H1 (cell line): ENCODE data around the gene GPC1. TPM values are rescaled to one million over a fixed set of nuclear protein-coding genes. Genes with fewer than 3 reads are reported as not detected.

Source experiments
- CBX5 ChIP-seq: fragments of 300-800, 300-1000 bp; sonication (generic); IDR thresholded peaks from 2 replicates; pipeline ENCODE4 v1.7.1; 2016; ENCODE audit warnings: antibody characterized with exemption, low read length, low read depth
- CTCF ChIP-seq, 3 experiments: IDR thresholded peaks; 1 replicate in 2 of 3; 2 replicates in 1 of 3; pipeline versions ENCODE4 v1.5.1 to v1.6.1; 2011; ENCODE audit warnings: low read length in 3 of 3, mild to moderate bottlenecking in 3 of 3, inconsistent platforms in 2 of 3, low read depth in 1 of 3, moderate library complexity in 1 of 3; ENCODE audit not compliant: insufficient read depth in 1 of 3; ENCODE audit errors: control extremely low read depth in 1 of 3
- POLR2AphosphoS5 ChIP-seq: IDR thresholded peaks from 2 replicates; pipeline ENCODE4 v1.6.1; 2011; ENCODE audit warnings: low read depth, low read length
- RAD21 ChIP-seq, 2 experiments: IDR thresholded peaks in 1 of 2; conservative IDR thresholded peaks in 1 of 2; 2 replicates each; pipeline ENCODE4 v1.6.1; 2011; ENCODE audit warnings: low read depth in 2 of 2, low read length in 2 of 2, improper control_type of control experiment in 1 of 2, inconsistent platforms in 1 of 2, mild to moderate bottlenecking in 1 of 2, moderate library complexity in 1 of 2
- polyA plus RNA-seq, 7 experiments: library from polyadenylated mRNA; depleted of rRNA in 3 of 7; stranded (reverse) in 5 of 7; unstranded in 2 of 7; fragments of >200 nt in 5 of 7; fragments of 200-250 nt in 2 of 7; gene quantifications; 1 replicate in 5 of 7; 2 replicates in 1 of 7; 4 replicates in 1 of 7; pipeline versions ENCODE4 v1.2.1 to v1.2.3, GENCODE V29; 2011 to 2013; ENCODE audit warnings: missing spikeins in 2 of 7, mixed read lengths in 2 of 7
- total RNA-seq: library from RNA; stranded (reverse); fragmentation: NEBNext Ultra II Directional; extraction: Animal tissue kit (Norgen Biotek cat#: 25700); gene quantifications from 2 replicates; pipeline ENCODE4 v1.2.1, GENCODE V29; 2021

Gene GPC1
- total and polyA plus RNA-seq, 2 of the 8 experiments (the other 6 are each of a cell fraction or from before 2014, with no cell fraction given): 21.9 to 28.3 TPM

- TF ChIP-seq POLR2AphosphoS5: no peak
- no peak for TF ChIP-seq CTCF (IDR thresholded peaks at IDR 0.05; ENCODE audit: control extremely low read depth in 1 of 3, insufficient read depth in 1 of 3, low read depth in 1 of 3, low read length in 3 of 3)
- TF ChIP-seq RAD21 (IDR thresholded peaks at IDR 0.05 in 1 of 2, conservative IDR thresholded peaks at IDR 0.05 in 1 of 2; ENCODE audit: low read depth in 2 of 2, low read length in 2 of 2): no peak
- TF ChIP-seq CBX5: no peak
These were observed 28.4 kb upstream of the GPC1 start (continued) for GRCh38 chr2:240407090-240407489.
